Aorta (tissue), 5 donors: ENCODE measurements around the gene RNF223. TPM values are rescaled to one million over a fixed set of nuclear protein-coding genes. Genes with fewer than 3 reads are reported as not detected.
"Not testable (repeated sequence)": the region's sequence is repeated elsewhere in the genome, so short reads cannot be mapped to it uniquely, and the experiment has no call there.

Experiments
- ATAC-seq: fragments of 200-7000 bp; cut with Tn5 transposase; one replicate; pipeline ENCODE4 v1.9.1; 2022; ENCODE audit warnings: moderate library complexity; ENCODE audit not compliant: low FRiP score
- DNase-seq, 2 donors: peaks; one replicate each; pipeline ENCODE4 v3.0.0-alpha.2; 2020
- H3K27ac ChIP-seq, 2 donors: one replicate each; pipeline ENCODE4 v1.5.1; 2013; ENCODE audit warnings: low read length in 2 of 2, mild to moderate bottlenecking in 2 of 2, moderate library complexity in 2 of 2, control low read depth in 1 of 2, inconsistent platforms in 1 of 2, low read depth in 1 of 2
- H3K27me3 ChIP-seq, 2 donors: one replicate each; pipeline ENCODE4 v1.6.1; 2013; ENCODE audit warnings: control low read depth in 1 of 2, low read length in 1 of 2, mild to moderate bottlenecking in 1 of 2, moderate library complexity in 1 of 2; ENCODE audit not compliant: insufficient read depth in 2 of 2, control insufficient read depth in 1 of 2
- H3K36me3 ChIP-seq, 2 donors: one replicate each; pipeline ENCODE4 v1.6.1; 2013; ENCODE audit warnings: control low read depth in 1 of 2, low read length in 1 of 2, mild to moderate bottlenecking in 1 of 2; ENCODE audit not compliant: insufficient read depth in 2 of 2, control insufficient read depth in 1 of 2
- H3K4me1 ChIP-seq, 2 donors: one replicate each; pipeline ENCODE4 v1.6.1; 2013; ENCODE audit warnings: low read length in 2 of 2, control low read depth in 1 of 2, mild to moderate bottlenecking in 1 of 2, moderate library complexity in 1 of 2; ENCODE audit not compliant: insufficient read depth in 2 of 2, control insufficient read depth in 1 of 2
- H3K4me3 ChIP-seq, 2 donors: one replicate each; pipeline ENCODE4 v1.5.1; 2013; ENCODE audit warnings: low read length in 2 of 2, control low read depth in 1 of 2, mild to moderate bottlenecking in 1 of 2
- H3K9me3 ChIP-seq: one replicate; pipeline ENCODE4 v1.6.1; 2013; ENCODE audit warnings: mild to moderate bottlenecking, low read length; ENCODE audit not compliant: control insufficient read depth
- WGBS, 2 donors: extraction: QIAGEN DNeasy Blood & Tissue Kit; methylation state at CpG; one replicate each; pipeline ENCODE4 v1.1.7; 2013; 5-methylcytosine and 5-hydroxymethylcytosine counted together
- intact Hi-C, 2 donors: fragments of 100-400 bp; cut with DNase I; formaldehyde crosslinking; loops; one replicate each; pipeline versions ENCODE4 v1.14.2 to v1.15.0; 2022
- polyA plus RNA-seq, 2 donors: library from polyadenylated mRNA; stranded (reverse); fragments of 200-250 nt; gene quantifications; one replicate each; pipeline ENCODE4 v1.2.3, GENCODE V29; 2013
- total RNA-seq, 2 donors: library from RNA; stranded (reverse); fragmentation: NEBNext Ultra II Directional; extraction: Animal tissue kit (Norgen Biotek cat#: 25700); gene quantifications; one replicate each; pipeline ENCODE4 v1.2.1, GENCODE V29; 2021
- donor health status: healthy with polysubstance abuse.
- donor health status: Bipolar disorder and iron deficiency.
- donor health status: DM: no; HTN: no; CAD: no.
- donor health status: DM: no; HTN: no; CAD: no.
- donor health status: DM: yes; HTN: yes; CAD: no.

RNF223 gene
- total and polyA plus RNA-seq, 4 donors, result not detected

- Histone ChIP-seq H3K36me3 (no peaks in the 10 kb centered on the region), H3K4me3 (no peak overlapping the region), H3K9me3 (no peaks in the 10 kb centered on the region), H3K27me3 (no peaks in the 10 kb centered on the region), H3K27ac (no peak overlapping the region), H3K4me1 (no peaks in the 10 kb centered on the region)
- 0 to 3% methylated on average over 15 to 20 of the region's 23 CpGs for WGBS, 2 donors
- DNase-seq (peak; percentile 68 to 82), ATAC-seq (peak; percentile 75)
- intact Hi-C loops, result no loop called here
Measured at GRCh38 chr1:1080122-1080757, 6.1 kb upstream of the RNF223 start.

GRCh38 chr1:1079408-1080121, 5.5 kb upstream of the RNF223 start:
- H3K36me3 ChIP-seq, result no peaks in the 10 kb centered on the region
- WGBS, 2 donors, result 0 to 1% methylated on average over 28 to 38 of the region's 38 CpGs
- H3K4me1 ChIP-seq, result no peaks in the 10 kb centered on the region
- H3K27me3 ChIP-seq, result no peaks in the 10 kb centered on the region
- intact Hi-C loops, result no loop called here
- peak; percentile 73 for ATAC-seq
- no peak overlapping the region for H3K4me3 ChIP-seq
- H3K27ac ChIP-seq, result no peak overlapping the region
- H3K9me3 ChIP-seq, result no peaks in the 10 kb centered on the region
- DNase-seq, result peak; percentile 62 to 84

GRCh38 chr1:1077396-1077795, 3.3 kb upstream of the RNF223 start:
- H3K4me1 ChIP-seq, DNase-seq, ATAC-seq, intact Hi-C loops, H3K36me3 ChIP-seq, H3K4me3 ChIP-seq, H3K9me3 ChIP-seq, H3K27ac ChIP-seq, H3K27me3 ChIP-seq: not testable (repeated sequence)
- WGBS, 2 donors, result 21 to 75% methylated on average over 6 to 9 of the region's 21 CpGs

GRCh38 chr1:1075148-1075935, 1.2 kb upstream of the RNF223 start:
- no peaks in the 10 kb centered on the region for H3K27me3 ChIP-seq
- no peak overlapping the region for H3K4me3 ChIP-seq
- 59 to 61% methylated on average over 17 to 21 of the region's 21 CpGs for WGBS, 2 donors
- H3K36me3 ChIP-seq, result no peaks in the 10 kb centered on the region
- DNase-seq (peak; percentile 41 to 74), ATAC-seq (no peak)
- intact Hi-C loops, result no loop called here
- no peaks in the 10 kb centered on the region for H3K4me1 ChIP-seq
- no peaks in the 10 kb centered on the region for H3K9me3 ChIP-seq
- no peak overlapping the region for H3K27ac ChIP-seq

GRCh38 chr1:1074631-1075147, 583 bp upstream of the RNF223 start:
- DNase-seq (peak in 1 of 2 donors; percentile 70), ATAC-seq (no peak)
- Histone ChIP-seq H3K27me3 (no peaks in the 10 kb centered on the region), H3K4me3 (no peak overlapping the region), H3K36me3 (no peaks in the 10 kb centered on the region), H3K4me1 (no peaks in the 10 kb centered on the region), H3K27ac (no peak overlapping the region), H3K9me3 (no peaks in the 10 kb centered on the region)
- intact Hi-C loops, result no loop called here
- 82 to 85% methylated on average over 14 of the region's 14 CpGs for WGBS, 2 donors

- DNase-seq, result no peak
- intact Hi-C loops, result no loop called here
- Histone ChIP-seq H3K4me1 (no peaks in the 10 kb centered on the region), H3K4me3 (no peak overlapping the region), H3K27me3 (no peaks in the 10 kb centered on the region), H3K27ac (no peak overlapping the region), H3K36me3 (no peaks in the 10 kb centered on the region), H3K9me3 (no peaks in the 10 kb centered on the region)
- no peak for ATAC-seq
- WGBS, 2 donors, result 81 to 82% methylated on average over 28 of the region's 28 CpGs
Measured at GRCh38 chr1:1072849-1073742, 1.0 kb downstream of the RNF223 start.

GRCh38 chr1:1072299-1072848, 1.7 kb downstream of the RNF223 start:
- H3K4me1 ChIP-seq, result no peaks in the 10 kb centered on the region
- H3K4me3 ChIP-seq, result no peak overlapping the region
- ATAC-seq (no peak), DNase-seq (no peak)
- 79 to 82% methylated on average over 21 of the region's 21 CpGs for WGBS, 2 donors
- intact Hi-C loops, result no loop called here
- no peaks in the 10 kb centered on the region for H3K27me3 ChIP-seq
- H3K9me3 ChIP-seq, result no peaks in the 10 kb centered on the region
- no peaks in the 10 kb centered on the region for H3K36me3 ChIP-seq
- H3K27ac ChIP-seq, result no peak overlapping the region
